M059J (cell line): Measurements from ENCODE around the gene IRX5. TPM values are rescaled to one million over a fixed set of nuclear protein-coding genes. Genes with fewer than 3 reads are reported as not detected.

Source experiments
- DNase-seq: peaks from one replicate; pipeline ENCODE4 v3.0.0-alpha.2; 2012; ENCODE audit warnings: low read depth
- total RNA-seq: library from RNA; depleted of rRNA; stranded (reverse); fragments of >200 nt; shearing (Covaris generic); gene quantifications from 2 replicates; pipeline ENCODE4 v1.2.3, GENCODE V29; 2014; rRNA removed

Gene IRX5
- total RNA-seq = 1.2 and 3.9 TPM in 2 replicates

DNA sequence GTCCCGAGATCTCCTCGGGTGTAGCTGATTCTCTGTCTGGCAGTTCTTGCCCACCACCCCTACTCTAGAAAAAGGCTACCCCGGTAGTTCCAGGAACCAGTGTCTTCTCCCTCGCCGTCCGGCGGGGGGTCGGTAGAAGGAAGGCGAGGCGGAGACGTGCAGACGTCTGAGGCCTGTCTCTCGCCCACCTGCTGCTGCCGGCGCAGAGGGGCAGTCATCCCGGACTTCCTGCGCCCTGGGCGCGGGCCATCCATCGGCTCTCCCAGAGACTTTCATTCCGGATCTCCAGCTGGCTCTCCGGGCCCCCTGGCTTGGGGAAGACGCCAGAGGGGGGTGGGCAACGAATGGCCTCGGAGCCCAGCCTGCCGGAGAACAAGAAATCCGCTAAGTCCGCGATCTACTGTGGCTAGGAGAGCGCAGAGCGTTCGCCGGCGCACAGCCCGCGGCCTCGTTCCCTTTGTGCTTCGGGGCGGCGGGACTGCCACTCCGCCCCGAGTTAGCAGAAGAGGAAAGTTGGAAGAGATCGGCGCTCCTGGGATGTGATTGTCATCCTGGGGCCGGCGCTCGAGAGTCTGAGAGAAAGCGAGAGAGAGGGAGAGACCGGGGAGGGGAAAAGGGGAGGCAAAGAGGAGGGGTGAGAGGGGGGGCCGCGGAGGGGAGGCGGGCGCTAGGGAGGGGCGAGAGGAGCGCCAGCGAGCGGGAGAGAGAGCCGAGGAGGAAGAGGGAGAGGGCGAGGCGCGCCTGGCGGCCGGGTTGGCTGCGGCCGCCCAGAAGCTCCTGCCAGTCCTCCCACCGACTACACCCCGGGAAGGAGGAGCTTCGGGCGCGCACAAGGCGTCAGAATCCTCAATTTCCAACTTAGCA is at the start of gene IRX5:
Gene IRX5 (plus strand): TSS at position 861 of the 864 bp plus-strand sequence. CDS start 334 bp downstream, outside the sequence.
- peak; percentile 96 for DNase-seq

DNA sequence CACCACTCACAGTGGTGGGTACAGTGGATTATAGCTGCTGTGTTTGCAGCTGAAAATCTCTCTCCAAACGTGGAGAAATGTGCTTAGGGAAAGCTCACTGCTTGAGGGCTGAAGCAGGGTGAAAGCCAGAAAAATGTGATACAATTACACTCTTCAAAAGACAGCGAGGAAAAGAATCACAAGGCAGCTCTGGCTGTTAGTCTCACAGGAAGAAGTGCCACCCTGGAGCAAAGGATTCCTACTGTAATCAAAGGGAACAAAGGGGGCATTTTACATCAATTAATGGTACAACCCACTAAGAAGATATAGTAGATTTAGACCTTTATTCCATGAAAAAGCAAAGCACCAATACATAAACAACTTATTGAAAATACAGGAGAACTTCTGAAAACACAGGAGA is 48.1 kb upstream of the IRX5 start:
- no peak for DNase-seq

DNA sequence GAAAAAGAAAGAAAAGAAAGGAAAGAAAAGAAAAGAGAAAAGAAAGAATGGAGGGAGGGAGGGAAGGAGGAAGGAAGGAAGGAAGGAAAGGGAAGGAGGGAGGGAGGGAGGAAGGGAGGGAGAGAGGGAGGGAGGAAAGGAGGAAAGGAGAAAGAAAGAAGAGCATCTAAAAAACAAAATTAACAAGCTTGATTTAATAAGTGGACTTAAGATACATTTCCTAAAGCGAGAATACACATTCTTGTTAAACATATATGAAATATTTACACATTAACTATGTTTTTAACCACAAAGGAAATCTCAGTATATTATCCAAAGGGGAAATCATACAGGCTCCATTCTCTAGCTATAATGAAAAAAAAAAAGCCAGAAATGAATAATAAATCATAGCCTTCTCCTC is 47.3 kb upstream of the IRX5 start:
- no peak for DNase-seq

DNA sequence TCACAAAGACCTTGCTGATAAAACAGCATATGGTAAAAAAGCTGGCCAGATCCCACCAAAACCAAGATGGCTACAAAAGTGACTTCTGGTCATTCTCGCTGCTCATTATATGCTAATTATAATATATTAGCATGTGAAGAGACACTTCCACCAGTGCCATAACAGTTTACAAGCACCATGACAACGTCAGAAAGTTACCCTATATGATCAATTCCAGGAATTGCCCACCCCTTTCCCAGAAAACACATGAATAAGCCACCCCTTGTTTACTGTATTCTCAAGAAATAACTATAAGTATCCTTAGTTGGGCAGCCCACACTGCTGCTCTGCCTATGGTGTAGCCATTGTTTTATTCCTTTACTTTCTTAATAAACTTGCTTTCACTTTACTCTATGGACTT is 44.6 kb upstream of the IRX5 start:
- DNase-seq = no peak

DNA sequence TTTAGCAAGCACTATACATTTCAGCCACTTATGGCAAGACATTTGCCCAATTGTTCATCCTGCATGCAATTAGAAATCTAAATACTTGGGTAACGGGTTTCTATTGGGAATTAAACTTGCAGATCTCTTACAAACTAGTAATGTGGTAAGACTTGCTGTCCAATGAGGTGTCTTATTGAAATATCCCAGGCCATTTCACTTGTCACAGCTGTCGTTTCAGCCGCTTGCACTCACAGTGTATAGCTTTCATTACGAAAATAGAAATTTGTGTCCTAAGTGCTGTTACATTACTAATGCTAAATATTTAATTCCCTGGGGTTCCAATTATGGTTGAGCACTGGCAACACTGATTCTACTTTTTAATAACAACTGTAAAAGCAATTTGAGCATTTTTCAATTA is 40.3 kb upstream of the IRX5 start:
- no peak for DNase-seq

DNA sequence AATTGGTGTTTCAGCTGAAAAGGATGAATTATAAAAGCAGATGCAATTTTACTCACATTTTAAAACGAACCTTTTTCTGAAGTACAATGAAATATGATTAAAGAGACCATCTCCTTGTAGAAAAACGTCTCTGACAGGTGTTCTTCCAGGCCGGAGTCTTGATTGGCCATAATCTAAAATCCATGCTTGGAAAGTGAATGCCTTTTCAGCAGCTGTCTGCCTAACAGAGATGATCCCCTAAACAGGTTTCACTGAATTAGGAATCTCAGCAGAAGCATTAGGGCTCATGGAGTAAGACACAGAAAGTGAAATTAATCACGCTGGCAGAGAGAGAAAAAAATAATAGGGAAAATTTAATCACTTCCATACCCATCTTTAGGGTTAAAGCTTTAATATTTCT is 39.3 kb upstream of the IRX5 start:
- DNase-seq = no peak

DNA sequence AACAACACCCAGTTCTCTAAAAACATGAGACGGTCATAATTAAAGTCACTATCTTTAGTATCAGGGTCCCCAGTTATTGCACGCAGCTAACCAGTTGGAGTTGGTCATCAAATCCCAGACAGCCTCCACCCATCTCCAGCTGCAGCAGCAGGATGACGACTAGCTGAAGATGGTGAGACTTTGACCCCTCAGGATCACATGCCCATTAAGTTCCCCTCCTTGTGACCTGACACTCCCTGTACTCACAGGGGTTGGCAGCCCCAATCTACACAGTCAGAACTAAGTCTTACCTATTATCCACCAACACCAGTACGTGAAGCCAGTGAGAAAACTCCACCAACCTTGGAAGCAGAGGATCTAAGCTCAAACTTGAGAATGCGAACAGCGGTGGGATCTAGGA is 37.7 kb upstream of the IRX5 start:
- DNase-seq = no peak

DNA sequence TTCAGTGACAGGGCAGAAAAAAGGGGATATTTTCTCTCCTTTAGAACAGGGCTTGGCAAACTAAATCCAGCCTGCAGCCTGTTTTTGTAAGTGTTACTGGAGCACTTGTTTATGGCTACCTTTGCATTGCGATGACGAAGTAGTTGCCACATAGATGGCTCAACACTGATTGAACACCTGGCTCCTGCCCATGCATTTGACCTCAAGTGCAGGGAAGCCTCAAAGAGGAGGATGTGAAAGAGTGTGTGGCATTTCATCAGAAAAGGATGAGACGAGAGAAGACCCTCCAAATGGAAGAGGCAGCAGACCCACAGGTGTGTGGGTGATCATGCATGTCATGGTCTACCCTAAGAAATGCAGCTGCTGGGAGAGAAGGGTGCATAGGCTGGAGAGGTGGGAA is 32.7 kb upstream of the IRX5 start:
- DNase-seq = no peak

DNA sequence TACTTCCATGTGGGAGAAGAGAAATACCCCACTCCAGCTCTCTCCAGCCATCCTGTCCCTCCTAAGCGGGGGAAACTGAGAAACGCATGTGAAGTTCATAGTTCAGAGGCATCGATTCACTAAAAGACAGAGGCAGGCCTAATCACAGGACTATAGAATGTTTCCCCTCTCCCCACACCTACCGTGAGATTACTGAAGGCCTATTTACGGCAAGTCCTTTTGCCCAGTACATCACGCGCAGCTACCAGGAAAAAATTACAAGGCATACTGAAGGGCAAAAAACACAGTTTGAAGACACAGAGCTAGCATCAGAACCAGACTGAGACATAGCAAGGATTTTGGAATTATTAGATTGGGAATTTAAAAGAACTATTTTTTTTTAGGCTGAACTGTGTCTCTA is 29.1 kb upstream of the IRX5 start:
- no peak for DNase-seq

DNA sequence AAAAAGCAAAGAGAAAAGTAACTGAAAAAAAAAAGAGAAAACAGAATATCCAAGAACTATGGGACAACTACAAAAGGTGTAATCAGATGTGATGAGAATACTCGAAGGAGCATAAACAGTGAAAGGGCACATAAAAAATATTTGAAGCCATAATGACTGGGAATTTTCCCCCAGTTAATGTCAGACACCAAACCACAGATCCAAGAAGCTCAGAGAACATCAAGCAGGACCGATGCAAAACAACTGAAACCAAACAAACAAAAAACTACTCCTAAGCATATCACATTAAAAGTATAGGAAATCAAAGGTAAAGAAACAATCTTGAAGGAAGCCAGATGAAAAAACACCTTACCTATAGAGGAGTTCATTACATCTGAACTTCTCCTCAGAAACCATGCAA is 27.6 kb upstream of the IRX5 start:
- DNase-seq = no peak

DNA sequence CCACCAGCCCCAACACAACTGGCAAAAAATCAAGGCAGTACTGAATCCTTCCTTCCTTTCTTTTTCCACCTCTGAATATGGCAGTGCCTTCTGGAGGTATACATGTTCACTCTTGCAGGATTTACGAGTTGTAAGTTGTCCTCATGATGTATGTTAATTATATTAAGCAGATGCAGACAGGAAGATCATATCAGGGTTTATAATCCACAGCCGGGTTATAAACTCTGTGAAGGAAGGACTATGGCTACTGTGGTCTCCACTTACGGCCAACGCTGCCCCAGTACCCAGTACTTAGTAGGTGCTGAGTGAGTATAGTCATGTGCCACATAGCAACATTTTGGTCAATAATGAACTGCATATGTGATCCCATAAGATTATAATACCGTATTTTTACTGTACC is 19.6 kb upstream of the IRX5 start:
- no peak for DNase-seq

DNA sequence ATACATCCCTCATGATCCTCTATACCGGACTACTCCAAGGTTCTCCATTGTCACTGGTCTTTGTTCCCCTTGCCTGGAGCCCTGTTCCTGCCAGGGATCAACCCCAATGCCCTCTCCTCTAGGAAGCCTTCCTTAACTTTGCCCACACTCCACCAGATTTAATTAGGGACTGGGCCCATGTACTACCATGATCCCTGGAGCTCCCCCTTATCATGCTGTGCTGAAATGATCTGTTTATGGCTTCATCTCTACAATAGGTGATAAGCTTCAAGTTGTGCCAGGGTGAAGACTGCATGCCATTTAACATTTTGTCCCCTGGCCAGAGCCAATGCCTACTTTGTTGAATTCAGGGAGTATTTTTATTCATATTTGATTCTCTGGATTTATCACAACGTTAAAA is 17.9 kb upstream of the IRX5 start:
- DNase-seq = no peak

DNA sequence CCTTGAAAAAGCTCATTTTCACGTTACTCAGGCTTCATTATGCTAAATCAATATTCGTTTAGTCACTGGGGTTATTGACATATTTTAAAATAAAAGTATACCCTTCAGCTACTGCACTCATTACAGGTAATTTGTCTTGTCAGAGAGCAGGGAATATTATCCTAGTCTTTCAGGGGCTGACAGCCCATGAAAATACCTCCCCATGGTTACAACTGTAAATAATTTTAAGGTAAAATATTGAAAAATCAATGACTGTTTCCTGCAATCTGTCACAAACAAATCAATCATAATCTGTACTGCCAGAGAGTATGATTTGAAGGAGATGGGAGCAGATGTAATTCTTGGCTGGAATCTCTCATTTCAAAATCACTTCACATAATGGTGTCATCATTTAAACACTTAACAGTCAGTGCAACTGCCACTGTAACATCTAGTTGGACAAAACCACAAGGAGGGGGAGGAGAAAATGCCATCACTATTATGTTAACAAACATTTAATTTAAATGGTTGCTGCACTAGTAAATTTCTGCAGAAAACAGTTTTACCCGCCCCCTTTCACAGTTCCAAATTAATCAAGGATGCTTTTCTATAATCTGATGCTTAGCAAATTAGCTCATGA is 9.3 kb upstream of the IRX5 start:
- peak; percentile 51 for DNase-seq

DNA sequence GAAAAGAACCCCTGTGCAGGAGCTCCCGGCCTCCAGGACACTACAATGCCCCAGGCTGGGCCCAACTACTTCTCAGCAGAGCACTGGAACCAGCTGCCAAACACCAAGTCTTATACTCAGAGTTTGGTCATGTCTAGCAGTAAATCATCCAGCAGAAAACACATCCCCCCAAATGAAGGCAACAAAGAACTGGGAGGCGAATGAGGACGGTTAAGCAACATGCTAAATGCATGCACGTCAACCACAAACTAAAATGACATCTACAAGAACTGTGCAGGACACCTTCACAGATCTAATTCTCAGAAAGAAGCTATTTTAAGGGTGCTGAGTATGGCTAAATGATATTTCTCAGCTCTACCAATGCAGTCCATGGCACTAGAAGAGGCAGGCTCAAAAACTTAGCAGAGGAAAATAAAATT is 7.6 kb upstream of the IRX5 start:
- DNase-seq = peak; percentile 13

DNA sequence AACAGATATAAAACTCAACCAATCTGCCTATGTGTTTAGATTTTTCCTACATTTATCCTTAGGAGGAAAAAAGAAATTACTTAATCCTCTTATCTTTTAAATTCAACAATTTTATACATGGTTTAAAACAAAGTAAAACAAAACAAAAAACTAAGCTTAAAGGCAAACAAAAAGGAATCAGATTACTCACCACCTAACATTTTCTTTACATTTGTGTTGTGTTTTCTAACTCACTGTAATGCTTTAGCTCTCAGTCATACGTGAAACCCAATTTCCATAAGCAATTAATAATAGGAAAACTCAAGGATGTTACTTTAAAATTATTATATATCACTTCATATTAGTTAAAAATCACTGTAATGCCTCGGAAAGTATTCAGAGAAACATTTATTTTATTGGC is 6.7 kb upstream of the IRX5 start:
- no peak for DNase-seq

DNA sequence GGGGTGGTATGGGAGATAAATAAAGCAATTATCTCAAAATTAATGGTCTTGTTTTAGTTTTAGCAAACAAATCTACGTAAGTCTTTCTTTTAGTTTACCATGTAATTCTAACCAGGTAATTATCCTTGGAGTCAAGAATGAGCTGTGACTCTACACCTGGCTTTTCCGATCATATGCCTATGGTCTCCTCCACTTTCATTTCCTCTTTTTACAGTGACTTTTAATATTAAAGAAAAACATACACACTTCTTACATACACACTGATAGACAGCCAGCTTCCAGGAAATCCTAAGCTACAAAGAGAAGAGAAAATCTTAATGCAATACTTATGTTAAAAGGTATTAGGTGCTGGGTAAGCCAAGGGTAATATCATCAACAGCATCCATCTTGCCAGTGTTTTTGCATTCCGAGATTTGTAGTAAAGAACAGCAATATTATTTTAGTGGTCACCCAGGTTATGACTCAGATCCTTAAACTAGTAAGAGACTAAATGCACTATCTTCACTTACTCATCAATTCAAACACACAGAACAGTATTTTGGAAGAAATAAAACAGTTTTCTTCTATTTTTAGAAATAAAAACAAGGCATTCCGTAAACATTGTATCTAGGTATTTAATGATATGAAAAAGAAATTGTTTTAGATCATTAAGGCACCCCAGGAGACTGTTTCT is 4.4 kb upstream of the IRX5 start:
- peak; percentile 69 for DNase-seq

DNA sequence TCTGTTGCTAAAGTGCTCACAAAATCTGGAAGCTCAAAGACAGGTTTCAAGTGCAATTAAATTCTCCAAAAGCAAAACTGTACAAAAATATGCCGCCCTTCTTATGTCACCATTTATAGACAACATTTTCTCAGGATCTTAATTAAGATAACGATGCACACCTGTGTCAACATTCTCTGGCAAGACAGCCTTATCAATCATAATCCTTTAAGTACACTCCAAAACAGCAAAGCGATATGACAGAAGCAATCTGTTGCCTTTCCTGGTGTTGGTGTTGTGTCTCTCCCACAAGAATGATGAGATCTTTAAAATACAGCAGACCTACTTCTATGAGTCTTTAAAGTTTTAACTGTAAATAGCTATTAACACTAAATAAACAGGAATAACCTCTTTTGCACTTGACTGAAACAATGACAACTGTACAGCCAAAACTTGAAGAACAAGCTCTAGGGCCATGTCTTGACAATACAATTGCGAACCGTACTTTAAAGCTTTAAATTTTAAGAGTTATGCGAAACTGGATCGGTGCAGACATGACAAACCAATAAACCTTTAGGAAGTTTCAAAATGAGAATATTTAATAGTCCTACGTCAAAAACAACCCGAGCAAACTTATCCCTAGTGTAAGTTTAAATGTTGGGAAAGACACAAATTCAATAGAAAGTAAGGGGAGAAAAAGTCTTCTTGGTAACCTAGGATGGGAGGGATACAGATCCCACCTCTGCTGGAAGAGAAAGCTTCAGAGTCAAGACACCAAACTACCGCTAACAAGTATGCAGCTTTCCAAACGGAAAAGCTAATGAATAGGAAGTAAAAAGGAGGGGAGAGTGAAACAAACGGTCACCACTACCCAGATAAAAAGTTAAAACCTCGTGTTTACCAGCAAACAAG is 3.3 kb upstream of the IRX5 start:
- DNase-seq = no peak

DNA sequence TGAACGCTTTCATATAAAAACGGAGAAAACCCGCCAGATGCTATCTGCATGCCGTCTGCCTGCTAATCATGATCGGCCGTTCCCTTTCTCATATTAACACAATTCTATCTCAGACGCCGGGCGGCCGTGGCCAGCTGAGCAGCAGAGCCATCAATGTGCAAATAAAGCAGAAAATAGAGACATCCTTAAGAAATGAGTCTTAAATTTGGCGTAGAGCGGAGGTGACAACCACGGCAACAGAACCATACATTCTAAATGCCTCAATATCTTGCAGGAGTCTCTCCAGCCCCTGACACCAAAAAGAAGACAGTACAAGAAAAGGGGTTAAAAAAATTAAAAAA is 2.7 kb upstream of the IRX5 start:
- DNase-seq = peak; percentile 54

DNA sequence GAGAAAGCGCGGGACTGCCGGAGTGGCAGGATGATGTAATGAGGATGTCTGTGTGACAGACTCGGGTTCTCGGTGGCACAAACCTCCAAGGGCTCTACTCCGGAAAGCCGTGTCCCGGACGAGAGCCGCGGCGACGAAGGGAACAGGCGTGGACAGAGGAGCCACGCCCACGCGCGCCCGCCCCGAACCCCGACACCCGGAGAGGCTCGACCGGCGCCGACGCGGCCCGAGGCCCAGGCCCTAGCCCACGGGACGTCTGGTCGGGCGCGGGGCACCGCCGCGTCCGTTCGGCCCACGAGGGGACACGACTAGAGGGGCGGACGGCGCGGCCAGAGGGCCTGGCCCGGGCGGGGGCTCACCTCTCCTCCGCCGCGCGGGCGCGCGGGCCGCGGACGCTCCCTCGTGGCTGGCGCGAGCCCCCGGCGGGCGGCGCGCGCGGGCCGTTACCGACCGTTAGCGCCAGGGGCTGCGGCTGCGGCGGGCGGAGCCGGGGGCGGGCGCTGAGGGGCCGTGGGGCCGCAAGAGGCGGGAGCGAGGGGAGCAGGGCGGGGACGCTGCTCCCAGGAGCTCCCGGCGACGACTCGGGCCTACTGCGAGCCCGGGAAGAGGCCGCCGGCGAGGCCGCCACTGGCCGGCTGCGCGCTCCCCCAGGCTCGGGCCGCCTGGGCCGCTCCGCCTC is 2.1 kb upstream of the IRX5 start:
- peak; percentile 81 for DNase-seq

DNA sequence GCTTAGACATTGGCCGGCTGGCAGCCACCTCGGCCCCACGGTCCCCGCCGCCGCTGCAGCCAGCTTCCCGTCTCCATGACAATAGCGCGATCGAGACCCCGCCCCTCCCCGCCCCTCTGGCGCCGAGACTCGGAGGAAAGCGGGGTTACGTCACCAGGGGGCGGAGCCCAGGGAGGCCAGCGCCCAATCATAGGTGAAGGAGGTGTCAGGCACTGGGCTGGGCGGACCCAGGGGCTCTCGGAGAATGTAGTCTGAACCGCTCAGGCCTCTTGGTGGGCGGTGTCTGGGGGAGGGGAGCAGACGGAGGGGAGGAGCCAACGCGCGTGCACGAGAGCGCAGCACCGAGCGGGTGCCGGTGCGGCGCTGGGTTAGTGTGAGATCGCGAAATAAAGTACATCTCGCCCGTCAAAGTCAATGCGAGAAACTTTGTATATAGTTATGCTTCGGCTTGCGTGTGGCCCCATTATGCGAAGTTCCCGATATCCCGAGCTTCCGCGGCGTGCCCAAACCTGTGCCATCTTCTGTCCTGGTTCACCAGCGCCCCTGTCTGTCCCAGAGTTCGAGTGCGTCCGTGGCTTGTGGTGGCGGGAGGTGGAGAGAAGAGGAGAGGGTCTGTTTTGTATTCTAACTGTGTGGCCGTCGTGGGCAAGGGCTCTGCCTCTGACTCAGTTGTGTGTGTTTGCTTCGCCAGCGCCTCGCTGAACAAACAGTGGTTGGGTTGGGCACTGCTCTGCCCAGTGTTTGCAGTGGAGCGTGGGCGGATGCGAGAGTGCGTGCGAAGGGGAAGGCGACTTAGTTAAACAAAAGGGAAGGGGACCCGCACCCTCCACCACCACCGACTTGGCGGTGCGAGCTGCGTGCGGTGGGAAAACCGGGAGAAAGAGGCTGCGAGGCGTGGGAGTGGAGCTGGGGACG is 1.3 kb upstream of the IRX5 start:
- peak; percentile 99 for DNase-seq

DNA sequence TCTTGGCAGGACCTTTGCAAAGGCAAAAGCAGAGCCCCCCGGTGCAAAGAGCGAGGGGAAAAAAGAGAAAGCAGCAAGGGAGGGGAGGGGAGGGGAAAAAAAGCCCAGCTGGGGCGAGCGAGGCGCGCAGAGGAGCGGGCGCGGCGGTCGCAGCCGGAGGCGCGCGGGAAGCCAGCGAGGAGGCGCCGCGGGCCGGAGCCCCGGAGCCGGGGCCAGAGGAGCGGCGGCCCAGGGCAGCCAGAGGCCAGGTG is 129 bp downstream of the IRX5 start:
- DNase-seq = no peak
